Fibroblast of skin of abdomen (primary cell): ENCODE data around the gene IL17RA.
A peak's percentile ranks its signal among the peaks of the same experiment; 100 is the strongest.
"Not testable (repeated sequence)": the region's sequence is repeated elsewhere in the genome, so short reads cannot be mapped to it uniquely, and the experiment has no call there.

Experiments used
- DNase-seq: peaks from one replicate; pipeline ENCODE4 v3.0.0-alpha.2; 2013

Gene IL17RA

GRCh38 chr22:17121233-17122195 lies 36.7 kb downstream of the IL17RA start, which contains the start of gene TMEM121B:
TSS of gene TMEM121B (minus strand) at chr22:17121360. CDS start at chr22:17121127, 233 bp downstream.
- DNase-seq, result peak; percentile 45

- peak; percentile 4 for DNase-seq
Observed at GRCh38 chr22:17130199-17130598, 45.4 kb downstream of the IL17RA start.

GRCh38 chr22:17131686-17132085 lies 46.9 kb downstream of the IL17RA start:
- no peak for DNase-seq

GRCh38 chr22:17132112-17132511 lies 47.3 kb downstream of the IL17RA start:
- DNase-seq, result no peak

- no peak for DNase-seq
Observed at GRCh38 chr22:17133137-17133536, 48.3 kb downstream of the IL17RA start.

GRCh38 chr22:17135153-17135760 lies 50.5 kb downstream of the IL17RA start:
- DNase-seq, result no peak

GRCh38 chr22:17137170-17137569 lies 52.4 kb downstream of the IL17RA start:
- DNase-seq, result no peak

- no peak for DNase-seq
Observed at GRCh38 chr22:17137861-17138425, 53.1 kb downstream of the IL17RA start.

- no peak for DNase-seq
Observed at GRCh38 chr22:17138513-17138912, 53.7 kb downstream of the IL17RA start.

GRCh38 chr22:17140022-17140421 lies 55.2 kb downstream of the IL17RA start:
- no peak for DNase-seq

GRCh38 chr22:17140826-17141766 lies 56.3 kb downstream of the IL17RA start:
- no peak for DNase-seq

- no peak for DNase-seq
Observed at GRCh38 chr22:17143101-17143500, 58.3 kb downstream of the IL17RA start.

- no peak for DNase-seq
Observed at GRCh38 chr22:17143826-17144225, 59.0 kb downstream of the IL17RA start.

GRCh38 chr22:17145021-17145680 lies 60.4 kb downstream of the IL17RA start:
- no peak for DNase-seq

GRCh38 chr22:17147458-17147857 lies 62.7 kb downstream of the IL17RA start:
- DNase-seq, result not testable (repeated sequence)

- DNase-seq, result no peak
Observed at GRCh38 chr22:17149076-17149815, 64.4 kb downstream of the IL17RA start.

- DNase-seq, result no peak
Observed at GRCh38 chr22:17152340-17152739, 67.5 kb downstream of the IL17RA start.

GRCh38 chr22:17152971-17153370 lies 68.2 kb downstream of the IL17RA start:
- DNase-seq, result no peak

GRCh38 chr22:17155941-17156340 lies 71.1 kb downstream of the IL17RA start:
- DNase-seq, result no peak

- DNase-seq, result no peak
Observed at GRCh38 chr22:17157714-17158113, 72.9 kb downstream of the IL17RA start.

GRCh38 chr22:17158176-17158567 lies 73.4 kb downstream of the IL17RA start:
- DNase-seq, result no peak
